ENCODE measurements around the gene KY.

Gene KY

GRCh38 chr3:134650431-134651346 lies at the start of gene KY:
Gene KY, minus strand, starts transcription at chr3:134651022. Its CDS starts 62 bp downstream, at chr3:134650960.
- H3K4me3 ChIP-seq (ENCODE audit: low read length) = peak within 1 kb of the TSS; percentile 47
- peak within 1 kb of the TSS; percentile 78 for H3K27ac ChIP-seq (ENCODE audit: low read depth, low read length)
- H3K9ac ChIP-seq (ENCODE audit: low read length) = no peak within 1 kb of the TSS
- H3K27me3 ChIP-seq (ENCODE audit: control insufficient read depth, insufficient read depth, low read length) = peaks cover 2% of the 10 kb centered on the region
- H3K4me1 ChIP-seq (ENCODE audit: control insufficient read depth, insufficient read depth, low read length) = peaks cover 4% of the 10 kb centered on the region
- H3K36me3 ChIP-seq (ENCODE audit: control insufficient read depth, insufficient read depth, low read length) = no peaks in the 10 kb centered on the region

GRCh38 chr3:134699721-134700120 lies 48.9 kb upstream of the KY start:
- Histone ChIP-seq H3K4me3 (ENCODE audit: low read length) (no peak overlapping the region), H3K27ac (ENCODE audit: low read depth, low read length) (no peak overlapping the region), H3K4me1 (ENCODE audit: control insufficient read depth, insufficient read depth, low read length) (peaks cover 9% of the 10 kb centered on the region)

GRCh38 chr3:134699141-134699711 lies 48.4 kb upstream of the KY start:
- Histone ChIP-seq H3K36me3 (ENCODE audit: control insufficient read depth, insufficient read depth, low read length) (no peaks in the 10 kb centered on the region), H3K4me1 (ENCODE audit: control insufficient read depth, insufficient read depth, low read length) (peaks cover 9% of the 10 kb centered on the region), H3K27ac (ENCODE audit: low read depth, low read length) (no peak overlapping the region), H3K9ac (ENCODE audit: low read length) (no peak overlapping the region), H3K27me3 (ENCODE audit: control insufficient read depth, insufficient read depth, low read length) (no peaks in the 10 kb centered on the region), H3K4me3 (ENCODE audit: low read length) (no peak overlapping the region)

More at GRCh38 chr3:134699721-134700120, 48.9 kb upstream of the KY start:
- H3K27me3 ChIP-seq (ENCODE audit: control insufficient read depth, insufficient read depth, low read length) = no peaks in the 10 kb centered on the region
- no peaks in the 10 kb centered on the region for H3K36me3 ChIP-seq (ENCODE audit: control insufficient read depth, insufficient read depth, low read length)
- H3K9ac ChIP-seq (ENCODE audit: low read length) = no peak overlapping the region

- H3K4me1 ChIP-seq (ENCODE audit: control insufficient read depth, insufficient read depth, low read length) = peaks cover 9% of the 10 kb centered on the region
- H3K4me3 ChIP-seq (ENCODE audit: low read length) = no peak overlapping the region
- H3K27me3 ChIP-seq (ENCODE audit: control insufficient read depth, insufficient read depth, low read length) = no peaks in the 10 kb centered on the region
- H3K9ac ChIP-seq (ENCODE audit: low read length) = no peak overlapping the region
- H3K27ac ChIP-seq (ENCODE audit: low read depth, low read length) = no peak overlapping the region
- H3K36me3 ChIP-seq (ENCODE audit: control insufficient read depth, insufficient read depth, low read length) = no peaks in the 10 kb centered on the region
Observed at GRCh38 chr3:134697830-134698689, 47.2 kb upstream of the KY start.

- no peaks in the 10 kb centered on the region for H3K27me3 ChIP-seq (ENCODE audit: control insufficient read depth, insufficient read depth, low read length)
- no peak overlapping the region for H3K9ac ChIP-seq (ENCODE audit: low read length)
- H3K27ac ChIP-seq (ENCODE audit: low read depth, low read length) = peak overlapping the region; percentile 63
- no peak overlapping the region for H3K4me3 ChIP-seq (ENCODE audit: low read length)
- H3K36me3 ChIP-seq (ENCODE audit: control insufficient read depth, insufficient read depth, low read length) = no peaks in the 10 kb centered on the region
- peaks cover 9% of the 10 kb centered on the region for H3K4me1 ChIP-seq (ENCODE audit: control insufficient read depth, insufficient read depth, low read length)
Observed at GRCh38 chr3:134696155-134696554, 45.3 kb upstream of the KY start.

- Histone ChIP-seq H3K4me1 (ENCODE audit: control insufficient read depth, insufficient read depth, low read length) (peaks cover 9% of the 10 kb centered on the region), H3K36me3 (ENCODE audit: control insufficient read depth, insufficient read depth, low read length) (no peaks in the 10 kb centered on the region), H3K4me3 (ENCODE audit: low read length) (no peak overlapping the region), H3K27ac (ENCODE audit: low read depth, low read length) (peak overlapping the region; percentile 44), H3K9ac (ENCODE audit: low read length) (no peak overlapping the region), H3K27me3 (ENCODE audit: control insufficient read depth, insufficient read depth, low read length) (no peaks in the 10 kb centered on the region)
Observed at GRCh38 chr3:134694946-134695543, 44.2 kb upstream of the KY start.

GRCh38 chr3:134694466-134694865 lies 43.6 kb upstream of the KY start:
- H3K9ac ChIP-seq (ENCODE audit: low read length) = no peak overlapping the region
- peaks cover 9% of the 10 kb centered on the region for H3K4me1 ChIP-seq (ENCODE audit: control insufficient read depth, insufficient read depth, low read length)
- no peaks in the 10 kb centered on the region for H3K27me3 ChIP-seq (ENCODE audit: control insufficient read depth, insufficient read depth, low read length)
- no peak overlapping the region for H3K27ac ChIP-seq (ENCODE audit: low read depth, low read length)
- H3K36me3 ChIP-seq (ENCODE audit: control insufficient read depth, insufficient read depth, low read length) = no peaks in the 10 kb centered on the region
- H3K4me3 ChIP-seq (ENCODE audit: low read length) = no peak overlapping the region

GRCh38 chr3:134693804-134694203 lies 43.0 kb upstream of the KY start:
- no peak overlapping the region for H3K27ac ChIP-seq (ENCODE audit: low read depth, low read length)
- H3K4me1 ChIP-seq (ENCODE audit: control insufficient read depth, insufficient read depth, low read length) = peaks cover 8% of the 10 kb centered on the region
- H3K36me3 ChIP-seq (ENCODE audit: control insufficient read depth, insufficient read depth, low read length) = no peaks in the 10 kb centered on the region
- H3K9ac ChIP-seq (ENCODE audit: low read length) = no peak overlapping the region
- H3K4me3 ChIP-seq (ENCODE audit: low read length) = no peak overlapping the region
- H3K27me3 ChIP-seq (ENCODE audit: control insufficient read depth, insufficient read depth, low read length) = no peaks in the 10 kb centered on the region

- Histone ChIP-seq H3K27ac (ENCODE audit: low read depth, low read length) (no peak overlapping the region), H3K36me3 (ENCODE audit: control insufficient read depth, insufficient read depth, low read length) (no peaks in the 10 kb centered on the region), H3K27me3 (ENCODE audit: control insufficient read depth, insufficient read depth, low read length) (no peaks in the 10 kb centered on the region), H3K9ac (ENCODE audit: low read length) (no peak overlapping the region), H3K4me1 (ENCODE audit: control insufficient read depth, insufficient read depth, low read length) (peaks cover 7% of the 10 kb centered on the region), H3K4me3 (ENCODE audit: low read length) (no peak overlapping the region)
Observed at GRCh38 chr3:134693226-134693625, 42.4 kb upstream of the KY start.

GRCh38 chr3:134690226-134690625 lies 39.4 kb upstream of the KY start:
- no peaks in the 10 kb centered on the region for H3K36me3 ChIP-seq (ENCODE audit: control insufficient read depth, insufficient read depth, low read length)
- no peak overlapping the region for H3K27ac ChIP-seq (ENCODE audit: low read depth, low read length)
- no peak overlapping the region for H3K4me3 ChIP-seq (ENCODE audit: low read length)
- H3K27me3 ChIP-seq (ENCODE audit: control insufficient read depth, insufficient read depth, low read length) = no peaks in the 10 kb centered on the region
- H3K4me1 ChIP-seq (ENCODE audit: control insufficient read depth, insufficient read depth, low read length) = no peaks in the 10 kb centered on the region
- H3K9ac ChIP-seq (ENCODE audit: low read length) = no peak overlapping the region

GRCh38 chr3:134687642-134688041 lies 36.8 kb upstream of the KY start:
- Histone ChIP-seq H3K4me1 (ENCODE audit: control insufficient read depth, insufficient read depth, low read length) (no peaks in the 10 kb centered on the region), H3K27ac (ENCODE audit: low read depth, low read length) (no peak overlapping the region), H3K36me3 (ENCODE audit: control insufficient read depth, insufficient read depth, low read length) (no peaks in the 10 kb centered on the region), H3K27me3 (ENCODE audit: control insufficient read depth, insufficient read depth, low read length) (no peaks in the 10 kb centered on the region), H3K4me3 (ENCODE audit: low read length) (no peak overlapping the region), H3K9ac (ENCODE audit: low read length) (no peak overlapping the region)
